Activated CD4-positive, alpha-beta T cell treated with anti-CD3 and anti-CD28 coated beads, Interleukin-2, amount 50 U/mL, for 4 hours (primary cell): ENCODE data around the gene NFIX.

Source experiments
- DNase-seq, 2 experiments: peaks; one replicate each; pipeline ENCODE4 v3.0.0-alpha.2; 2020

Gene NFIX

DNA sequence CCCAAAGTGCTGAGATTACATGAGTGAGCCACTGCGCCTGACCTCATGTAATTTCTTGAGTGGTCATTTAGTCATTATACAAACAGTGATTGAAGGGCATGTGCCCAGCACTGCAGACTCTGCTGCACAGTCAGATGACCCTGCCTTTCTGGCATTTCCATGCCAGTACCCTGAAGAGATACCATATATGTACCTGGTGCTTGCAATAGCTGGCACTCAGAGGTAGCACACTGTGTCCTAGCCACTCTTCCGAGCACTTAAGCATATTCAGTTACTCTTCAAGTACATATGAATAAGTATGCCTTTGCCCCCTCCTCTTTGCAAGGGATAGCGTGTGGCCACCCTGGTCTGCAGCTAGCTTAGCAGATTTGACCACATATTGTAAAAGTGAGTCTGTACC is 139.4 kb downstream of the NFIX start:
- DNase-seq, result no peak

- DNase-seq, result no peak
These were observed 140.1 kb downstream of the NFIX start for GRCh38 chr19:13135068-13136062.

- DNase-seq, result no peak
These were observed 142.1 kb downstream of the NFIX start for GRCh38 chr19:13137290-13137794.

DNA sequence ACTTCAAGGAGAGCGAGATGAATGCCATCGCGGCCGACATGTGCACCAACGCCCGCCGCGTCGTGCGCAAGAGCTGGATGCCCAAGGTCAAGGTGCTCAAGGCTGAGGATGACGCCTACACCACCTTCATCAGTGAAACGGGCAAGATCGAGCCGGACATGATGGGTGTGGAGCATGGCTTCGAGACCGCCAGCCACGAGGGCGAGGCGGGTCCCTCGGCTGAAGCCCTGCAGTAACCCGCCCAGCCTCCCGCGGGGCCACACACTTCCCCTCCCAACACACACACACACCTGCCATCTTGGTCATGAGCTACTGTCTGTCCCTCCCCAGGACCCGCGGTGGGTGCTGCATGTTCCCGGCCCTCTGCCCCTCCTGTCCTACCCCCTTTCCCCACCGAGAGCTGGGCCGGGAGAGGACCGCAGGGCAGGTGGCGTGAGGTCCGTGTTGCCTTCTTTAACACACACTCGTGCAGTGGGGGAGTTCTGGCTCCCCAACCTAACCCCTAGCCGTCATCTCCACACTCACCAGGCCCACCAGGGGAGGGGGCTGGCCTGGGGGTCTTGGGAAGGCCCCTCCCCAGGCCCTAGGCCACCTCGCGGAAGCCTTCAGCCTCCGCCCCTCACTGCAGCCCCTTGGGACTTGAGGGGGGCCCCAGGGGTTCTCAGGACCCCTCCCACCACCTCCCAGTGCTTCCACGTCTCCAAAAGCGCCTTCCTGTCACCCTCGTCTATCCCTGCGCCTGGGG is 143.1 kb downstream of the NFIX start:
- DNase-seq, result no peak

DNA sequence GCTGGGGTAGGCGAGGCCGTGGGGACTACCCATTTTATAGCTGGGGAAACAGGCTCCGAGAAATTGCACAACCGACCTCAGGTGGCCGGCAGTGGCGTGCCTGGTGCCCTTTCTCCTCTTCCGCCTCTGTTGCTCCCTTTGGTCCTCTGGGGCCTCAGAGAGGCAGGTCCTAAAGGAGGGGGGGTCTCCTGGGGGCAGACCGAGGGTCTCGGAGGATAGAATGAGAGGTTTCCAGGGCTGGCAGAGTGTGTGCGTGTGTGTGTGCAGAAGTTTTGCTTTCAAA is 143.6 kb downstream of the NFIX start:
- no peak for DNase-seq

DNA sequence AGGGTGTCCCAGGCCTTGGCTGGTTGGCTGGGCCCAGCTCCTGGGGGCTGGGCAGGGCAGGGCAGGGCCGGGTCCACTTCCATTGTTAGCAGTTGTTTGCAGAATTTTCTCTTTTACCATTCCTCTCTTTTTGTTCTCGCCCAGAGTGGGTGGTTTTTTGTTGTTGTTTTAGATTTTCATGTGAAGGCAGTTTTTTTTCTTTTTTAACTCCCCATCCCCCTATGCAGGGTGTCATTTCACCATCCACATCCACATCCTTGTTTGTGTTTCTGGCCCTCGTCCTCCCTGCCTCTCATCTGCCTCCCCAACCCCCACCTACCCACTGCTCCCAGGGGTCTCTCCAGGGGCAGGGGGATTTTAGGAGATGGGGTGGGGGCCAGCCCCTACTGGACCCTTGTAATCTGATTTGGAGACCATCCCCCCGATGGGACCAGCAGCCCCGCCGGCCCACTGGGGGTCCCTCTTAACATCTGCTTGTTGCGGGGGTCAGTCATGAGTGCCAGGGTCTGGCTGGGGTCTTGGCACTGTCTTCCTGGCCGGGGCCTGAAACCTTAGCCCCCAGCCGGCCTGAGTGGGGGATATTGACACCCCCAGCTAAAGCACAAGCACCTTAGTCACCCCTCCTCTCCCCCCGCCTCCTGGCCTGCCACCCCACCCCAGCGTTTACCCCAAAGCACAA is 144.5 kb downstream of the NFIX start:
- DNase-seq, result no peak

GRCh38 chr19:13146763-13147563 is 151.7 kb downstream of the NFIX start:
- DNase-seq, result no peak
